ENCODE results near the gene SLC13A4.

DNA sequence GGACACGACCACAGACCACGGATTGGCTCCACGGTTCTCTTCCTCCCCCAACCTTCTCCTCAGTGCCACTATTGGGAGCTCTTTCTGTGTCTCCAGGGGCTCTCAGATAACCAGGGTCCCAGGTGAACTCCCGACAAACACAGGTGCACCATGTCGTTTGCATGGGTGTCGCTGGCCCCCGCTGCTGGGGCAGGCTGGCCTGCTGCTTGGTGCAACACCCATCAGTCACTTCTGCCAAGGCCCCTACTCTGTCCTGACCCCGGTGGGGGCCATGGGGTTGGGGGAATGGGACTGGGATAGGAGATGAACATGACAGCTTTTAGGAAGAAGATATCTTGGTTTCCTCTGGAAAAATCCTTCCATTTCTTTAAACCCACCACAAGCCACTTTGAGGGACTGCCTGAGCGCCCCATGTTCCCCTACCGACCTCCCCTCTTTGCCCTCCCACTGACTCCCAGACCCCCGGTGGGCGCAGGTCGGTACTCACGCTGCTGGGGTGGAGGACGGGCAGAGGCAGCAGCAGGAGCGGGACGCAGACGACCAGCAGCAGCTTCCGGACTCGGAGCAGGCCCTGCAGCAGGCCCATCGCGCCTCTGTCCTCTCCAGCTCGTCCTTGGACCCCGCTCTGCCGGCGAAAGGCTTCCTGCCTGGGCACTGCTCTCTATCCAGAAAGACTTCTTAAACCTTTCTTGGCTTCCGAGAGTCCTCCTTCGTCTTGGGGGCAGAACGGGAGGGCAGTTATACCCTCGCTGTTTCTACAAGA is 894 bp downstream of the SLC13A4 start:
- TF ChIP-seq POLR2AphosphoS5 (IDR thresholded peaks at IDR 0.05) (no peak), EP300 (IDR thresholded peaks at IDR 0.05) (no peak), POLR2A (IDR thresholded peaks at IDR 0.05) (no peak)
- TF ChIP-seq, protein P1, sequence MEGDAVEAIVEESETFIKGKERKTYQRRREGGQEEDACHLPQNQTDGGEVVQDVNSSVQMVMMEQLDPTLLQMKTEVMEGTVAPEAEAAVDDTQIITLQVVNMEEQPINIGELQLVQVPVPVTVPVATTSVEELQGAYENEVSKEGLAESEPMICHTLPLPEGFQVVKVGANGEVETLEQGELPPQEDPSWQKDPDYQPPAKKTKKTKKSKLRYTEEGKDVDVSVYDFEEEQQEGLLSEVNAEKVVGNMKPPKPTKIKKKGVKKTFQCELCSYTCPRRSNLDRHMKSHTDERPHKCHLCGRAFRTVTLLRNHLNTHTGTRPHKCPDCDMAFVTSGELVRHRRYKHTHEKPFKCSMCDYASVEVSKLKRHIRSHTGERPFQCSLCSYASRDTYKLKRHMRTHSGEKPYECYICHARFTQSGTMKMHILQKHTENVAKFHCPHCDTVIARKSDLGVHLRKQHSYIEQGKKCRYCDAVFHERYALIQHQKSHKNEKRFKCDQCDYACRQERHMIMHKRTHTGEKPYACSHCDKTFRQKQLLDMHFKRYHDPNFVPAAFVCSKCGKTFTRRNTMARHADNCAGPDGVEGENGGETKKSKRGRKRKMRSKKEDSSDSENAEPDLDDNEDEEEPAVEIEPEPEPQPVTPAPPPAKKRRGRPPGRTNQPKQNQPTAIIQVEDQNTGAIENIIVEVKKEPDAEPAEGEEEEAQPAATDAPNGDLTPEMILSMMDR (IDR thresholded peaks at IDR 0.05), result no peak
